RWPE2 (cell line): ENCODE results near the gene OTUD7B.

Experiments
- ATAC-seq: fragments of 200-7000 bp; cut with Tn5 transposase; 3 replicates; pipeline ENCODE4 v1.9.1; 2021; ENCODE audit warnings: low read depth
- DNase-seq: peaks from one replicate; pipeline ENCODE4 v3.0.0-alpha.2; 2020; ENCODE audit warnings: low spot score
- H3K27ac ChIP-seq: fragments of 450-650 bp; 2 replicates; pipeline ENCODE4 v1.5.1; 2017; ENCODE audit warnings: mild to moderate bottlenecking; ENCODE audit not compliant: poor library complexity, severe bottlenecking
- H3K27me3 ChIP-seq: fragments of 250-450 bp; sonication (Bioruptor Pico); 2 replicates; pipeline ENCODE4 v1.5.1; 2021; ENCODE audit warnings: mild to moderate bottlenecking, moderate library complexity; ENCODE audit not compliant: insufficient read depth, poor library complexity, severe bottlenecking
- H3K36me3 ChIP-seq: fragments of 250-450 bp; sonication (Bioruptor Pico); 2 replicates; pipeline ENCODE4 v1.5.1; 2020; ENCODE audit warnings: low read depth, mild to moderate bottlenecking, moderate library complexity
- H3K4me1 ChIP-seq: fragments of 250-450 bp; sonication (Bioruptor Pico); 2 replicates; pipeline ENCODE4 v1.5.1; 2021; ENCODE audit warnings: mild to moderate bottlenecking, moderate library complexity; ENCODE audit not compliant: insufficient read depth, poor library complexity, severe bottlenecking
- H3K4me3 ChIP-seq: fragments of 250-450 bp; sonication (Bioruptor Pico); 2 replicates; pipeline ENCODE4 v1.5.1; 2021; ENCODE audit warnings: mild to moderate bottlenecking, moderate library complexity; ENCODE audit not compliant: severe bottlenecking
- H3K9me3 ChIP-seq: fragments of 250-450 bp; sonication (Bioruptor Pico); 2 replicates; pipeline ENCODE4 v1.5.1; 2021; ENCODE audit warnings: mild to moderate bottlenecking, moderate library complexity; ENCODE audit not compliant: severe bottlenecking
- CTCF ChIP-seq: fragments of 450-650 bp; IDR thresholded peaks from one replicate; pipeline ENCODE4 v1.5.1; 2017; ENCODE audit warnings: mild to moderate bottlenecking, moderate library complexity; ENCODE audit not compliant: poor library complexity, severe bottlenecking

The OTUD7B gene

GRCh38 chr1:149927056-149927562, 83.4 kb downstream of the OTUD7B start:
- no peak for TF ChIP-seq CTCF
- peaks cover 64% of the 10 kb centered on the region for H3K36me3 ChIP-seq
- no peaks in the 10 kb centered on the region for H3K9me3 ChIP-seq
- ATAC-seq: peak; percentile 34; the same call in 1 of the 3 replicates
- peak overlapping the region; percentile 63 for H3K27ac ChIP-seq
- no peaks in the 10 kb centered on the region for H3K27me3 ChIP-seq
- no peak for DNase-seq
- peaks cover 21% of the 10 kb centered on the region for H3K4me1 ChIP-seq
- H3K4me3 ChIP-seq: peak overlapping the region; percentile 55

- Histone ChIP-seq H3K9me3 (no peaks in the 10 kb centered on the region), H3K36me3 (peaks cover 64% of the 10 kb centered on the region), H3K4me3 (no peak overlapping the region), H3K27me3 (no peaks in the 10 kb centered on the region), H3K27ac (no peak overlapping the region), H3K4me1 (peaks cover 16% of the 10 kb centered on the region)
- DNase-seq (no peak), ATAC-seq (no peak)
- TF ChIP-seq CTCF: no peak
Measured at GRCh38 chr1:149926296-149926695, 84.2 kb downstream of the OTUD7B start.

DNA sequence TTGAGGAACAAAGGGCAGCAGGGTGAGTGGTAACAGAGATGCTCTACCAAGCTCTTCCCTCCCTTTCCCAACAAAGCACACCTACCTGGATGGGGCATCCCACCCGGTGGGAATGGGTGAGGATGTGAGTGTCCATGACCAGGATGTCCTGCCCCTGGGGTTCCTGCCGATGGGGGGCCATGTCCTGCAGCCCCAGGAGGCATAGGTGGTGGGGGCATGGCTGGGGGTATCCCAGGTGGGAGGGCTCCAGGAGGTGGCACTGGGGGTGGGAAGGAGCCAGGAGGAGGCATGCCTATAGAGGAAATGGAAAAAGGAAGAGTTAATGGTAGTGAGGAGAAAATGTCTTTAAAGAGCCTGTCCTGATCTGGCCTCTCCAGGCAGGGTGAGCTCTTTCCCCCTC, 84.8 kb downstream of the OTUD7B start:
- no peak overlapping the region for H3K27ac ChIP-seq
- peaks cover 13% of the 10 kb centered on the region for H3K4me1 ChIP-seq
- H3K9me3 ChIP-seq: no peaks in the 10 kb centered on the region
- H3K4me3 ChIP-seq: no peak overlapping the region
- no peaks in the 10 kb centered on the region for H3K27me3 ChIP-seq
- no peak for TF ChIP-seq CTCF
- peaks cover 62% of the 10 kb centered on the region for H3K36me3 ChIP-seq
- no peak for ATAC-seq
- no peak for DNase-seq

- ATAC-seq (no peak), DNase-seq (no peak)
- Histone ChIP-seq H3K36me3 (peaks cover 59% of the 10 kb centered on the region), H3K4me3 (no peak overlapping the region), H3K4me1 (peaks cover 13% of the 10 kb centered on the region), H3K27me3 (no peaks in the 10 kb centered on the region), H3K9me3 (no peaks in the 10 kb centered on the region), H3K27ac (no peak overlapping the region)
- no peak for TF ChIP-seq CTCF
Measured at GRCh38 chr1:149925345-149925744, 85.2 kb downstream of the OTUD7B start.

DNA sequence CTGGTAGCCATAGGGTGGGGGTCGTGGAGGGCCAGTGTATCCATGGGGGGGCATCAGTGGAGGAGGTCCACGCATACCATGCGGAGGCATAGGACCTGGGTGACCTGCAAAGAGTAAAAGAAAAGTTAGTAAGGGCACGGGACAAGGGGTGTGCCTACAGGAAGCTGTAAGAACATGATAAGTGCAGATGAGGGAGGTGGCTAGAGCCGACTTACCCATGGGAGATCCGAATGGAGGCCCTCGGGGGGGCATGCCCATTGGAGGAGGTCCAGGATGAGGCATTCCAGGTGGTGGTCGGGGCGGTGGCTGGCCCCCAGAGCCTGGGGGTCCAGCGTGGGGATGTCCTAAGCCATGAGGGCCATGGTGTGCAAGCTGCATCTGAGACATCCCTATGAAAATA, 86.9 kb downstream of the OTUD7B start:
- H3K36me3 ChIP-seq: peaks cover 52% of the 10 kb centered on the region
- peaks cover 13% of the 10 kb centered on the region for H3K4me1 ChIP-seq
- ATAC-seq: no peak
- no peaks in the 10 kb centered on the region for H3K9me3 ChIP-seq
- no peak overlapping the region for H3K27ac ChIP-seq
- no peaks in the 10 kb centered on the region for H3K27me3 ChIP-seq
- DNase-seq: no peak
- H3K4me3 ChIP-seq: no peak overlapping the region
- TF ChIP-seq CTCF: no peak
